IPS DF 4.7 (cell line): ENCODE measurements around the gene LSP1.
"Not testable (repeated sequence)": the region's sequence is repeated elsewhere in the genome, so short reads cannot be mapped to it uniquely, and the experiment has no call there.

Experiments used
- DNase-seq: peaks from one replicate; pipeline ENCODE4 v3.0.0-alpha.2; 2013; ENCODE audit warnings: low spot score; ENCODE audit errors: extremely low read depth

Gene LSP1

GRCh38 chr11:1852877-1853276 is at the start of gene LSP1:
LSP1 (plus strand) TSS chr11:1853084; CDS start chr11:1853145, 61 bp downstream.
- DNase-seq = no peak

GRCh38 chr11:1803246-1803645 is 49.6 kb upstream of the LSP1 start:
- DNase-seq = no peak

- DNase-seq = not testable (repeated sequence)
These were observed 48.9 kb upstream of the LSP1 start for GRCh38 chr11:1803835-1804519.

GRCh38 chr11:1805525-1805924 is 47.4 kb upstream of the LSP1 start:
- DNase-seq = no peak

GRCh38 chr11:1807264-1807995 is 45.5 kb upstream of the LSP1 start:
- DNase-seq = no peak

- no peak for DNase-seq
These were observed 42.1 kb upstream of the LSP1 start for GRCh38 chr11:1810761-1811160.

GRCh38 chr11:1812274-1812673 is 40.6 kb upstream of the LSP1 start:
- DNase-seq = no peak

- DNase-seq = no peak
These were observed 40.1 kb upstream of the LSP1 start for GRCh38 chr11:1812801-1813200.

GRCh38 chr11:1813356-1813755 is 39.5 kb upstream of the LSP1 start:
- DNase-seq = not testable (repeated sequence)

GRCh38 chr11:1814691-1815090 is 38.2 kb upstream of the LSP1 start:
- no peak for DNase-seq

GRCh38 chr11:1815311-1815710 is 37.6 kb upstream of the LSP1 start:
- no peak for DNase-seq

- no peak for DNase-seq
These were observed 37.1 kb upstream of the LSP1 start for GRCh38 chr11:1815751-1816150.

GRCh38 chr11:1817000-1817399 is 35.9 kb upstream of the LSP1 start:
- no peak for DNase-seq

- DNase-seq = no peak
These were observed 35.4 kb upstream of the LSP1 start for GRCh38 chr11:1817511-1817910.

- no peak for DNase-seq
These were observed 33.8 kb upstream of the LSP1 start for GRCh38 chr11:1819074-1819473.

GRCh38 chr11:1820463-1821325 is 32.2 kb upstream of the LSP1 start:
- no peak for DNase-seq

- DNase-seq = no peak
These were observed 31.3 kb upstream of the LSP1 start for GRCh38 chr11:1821562-1821961.

- DNase-seq = no peak
These were observed 30.1 kb upstream of the LSP1 start for GRCh38 chr11:1822648-1823375.

- DNase-seq = no peak
These were observed 29.3 kb upstream of the LSP1 start for GRCh38 chr11:1823376-1824220.

GRCh38 chr11:1824221-1825038 is 28.5 kb upstream of the LSP1 start:
- DNase-seq = no peak
